Measurements from ENCODE around the gene CAPN5. TPM values are rescaled to one million over a fixed set of nuclear protein-coding genes. Genes with fewer than 3 reads are reported as not detected.

The CAPN5 gene
- polyA plus RNA-seq, 2 donors, result 26.6 to 27.8 TPM

- no peak overlapping the region for H3K27ac ChIP-seq (ENCODE audit: low read depth in 2 of 2, low read length in 1 of 2)
- H3K36me3 ChIP-seq (ENCODE audit: control insufficient read depth in 2 of 2, insufficient read depth in 2 of 2, low read length in 1 of 2), result no peaks in the 10 kb centered on the region
- H3K4me1 ChIP-seq (ENCODE audit: control insufficient read depth in 2 of 2, insufficient read depth in 2 of 2, low read length in 1 of 2), result no peaks in the 10 kb centered on the region
- H3K4me3 ChIP-seq (ENCODE audit: low read depth in 1 of 2, low read length in 2 of 2), result no peak overlapping the region
- H3K9me3 ChIP-seq (ENCODE audit: control insufficient read depth in 2 of 2, insufficient read depth in 1 of 2, low read depth in 1 of 2, low read length in 1 of 2), result peaks cover 5 to 7% of the 10 kb centered on the region in 2 donors
- WGBS, 2 donors, result 88 to 89% methylated on average over 3 of the region's 3 CpGs
- no peaks in the 10 kb centered on the region for H3K27me3 ChIP-seq (ENCODE audit: control insufficient read depth in 1 of 2, insufficient read depth in 2 of 2, low read length in 2 of 2)
These were observed 15.3 kb upstream of the CAPN5 start for GRCh38 chr11:77051511-77051910.

- H3K4me1 ChIP-seq (ENCODE audit: control insufficient read depth in 2 of 2, insufficient read depth in 2 of 2, low read length in 1 of 2), result no peaks in the 10 kb centered on the region
- H3K27ac ChIP-seq (ENCODE audit: low read depth in 2 of 2, low read length in 1 of 2), result no peak overlapping the region
- no peaks in the 10 kb centered on the region for H3K27me3 ChIP-seq (ENCODE audit: control insufficient read depth in 1 of 2, insufficient read depth in 2 of 2, low read length in 2 of 2)
- H3K9me3 ChIP-seq (ENCODE audit: control insufficient read depth in 2 of 2, insufficient read depth in 1 of 2, low read depth in 1 of 2, low read length in 1 of 2), result peaks cover 6 to 13% of the 10 kb centered on the region in 2 donors
- H3K36me3 ChIP-seq (ENCODE audit: control insufficient read depth in 2 of 2, insufficient read depth in 2 of 2, low read length in 1 of 2), result no peaks in the 10 kb centered on the region
- 79 to 86% methylated on average over 7 of the region's 7 CpGs for WGBS, 2 donors
- no peak overlapping the region for H3K4me3 ChIP-seq (ENCODE audit: low read depth in 1 of 2, low read length in 2 of 2)
These were observed 14.3 kb upstream of the CAPN5 start for GRCh38 chr11:77052518-77052917.

GRCh38 chr11:77053217-77054015 lies 13.4 kb upstream of the CAPN5 start:
- Histone ChIP-seq H3K4me1 (ENCODE audit: control insufficient read depth in 2 of 2, insufficient read depth in 2 of 2, low read length in 1 of 2) (no peaks in the 10 kb centered on the region), H3K27ac (ENCODE audit: low read depth in 2 of 2, low read length in 1 of 2) (no peak overlapping the region), H3K9me3 (ENCODE audit: control insufficient read depth in 2 of 2, insufficient read depth in 1 of 2, low read depth in 1 of 2, low read length in 1 of 2) (peaks cover 6 to 13% of the 10 kb centered on the region in 2 donors), H3K4me3 (ENCODE audit: low read depth in 1 of 2, low read length in 2 of 2) (no peak overlapping the region), H3K36me3 (ENCODE audit: control insufficient read depth in 2 of 2, insufficient read depth in 2 of 2, low read length in 1 of 2) (no peaks in the 10 kb centered on the region), H3K27me3 (ENCODE audit: control insufficient read depth in 1 of 2, insufficient read depth in 2 of 2, low read length in 2 of 2) (no peaks in the 10 kb centered on the region)
- 87 to 90% methylated on average over 14 of the region's 14 CpGs for WGBS, 2 donors

- Histone ChIP-seq H3K27ac (ENCODE audit: low read depth in 2 of 2, low read length in 1 of 2) (no peak overlapping the region), H3K9me3 (ENCODE audit: control insufficient read depth in 2 of 2, insufficient read depth in 1 of 2, low read depth in 1 of 2, low read length in 1 of 2) (peaks cover 6 to 13% of the 10 kb centered on the region in 2 donors), H3K27me3 (ENCODE audit: control insufficient read depth in 1 of 2, insufficient read depth in 2 of 2, low read length in 2 of 2) (no peaks in the 10 kb centered on the region), H3K4me1 (ENCODE audit: control insufficient read depth in 2 of 2, insufficient read depth in 2 of 2, low read length in 1 of 2) (no peaks in the 10 kb centered on the region), H3K36me3 (ENCODE audit: control insufficient read depth in 2 of 2, insufficient read depth in 2 of 2, low read length in 1 of 2) (no peaks in the 10 kb centered on the region), H3K4me3 (ENCODE audit: low read depth in 1 of 2, low read length in 2 of 2) (no peak overlapping the region)
- 60 to 62% methylated on average over 1 of the region's 1 CpG for WGBS, 2 donors
These were observed 12.7 kb upstream of the CAPN5 start for GRCh38 chr11:77054084-77054483.

- Histone ChIP-seq H3K36me3 (ENCODE audit: control insufficient read depth in 2 of 2, insufficient read depth in 2 of 2, low read length in 1 of 2) (no peaks in the 10 kb centered on the region), H3K9me3 (ENCODE audit: control insufficient read depth in 2 of 2, insufficient read depth in 1 of 2, low read depth in 1 of 2, low read length in 1 of 2) (peaks cover 6 to 13% of the 10 kb centered on the region in 2 donors), H3K27ac (ENCODE audit: low read depth in 2 of 2, low read length in 1 of 2) (no peak overlapping the region), H3K27me3 (ENCODE audit: control insufficient read depth in 1 of 2, insufficient read depth in 2 of 2, low read length in 2 of 2) (no peaks in the 10 kb centered on the region), H3K4me3 (ENCODE audit: low read depth in 1 of 2, low read length in 2 of 2) (no peak overlapping the region), H3K4me1 (ENCODE audit: control insufficient read depth in 2 of 2, insufficient read depth in 2 of 2, low read length in 1 of 2) (no peaks in the 10 kb centered on the region)
- 56 to 58% methylated on average over 2 of the region's 2 CpGs for WGBS, 2 donors
These were observed 11.6 kb upstream of the CAPN5 start for GRCh38 chr11:77055101-77055561.

GRCh38 chr11:77055913-77056312 lies 10.9 kb upstream of the CAPN5 start:
- Histone ChIP-seq H3K27me3 (ENCODE audit: control insufficient read depth in 1 of 2, insufficient read depth in 2 of 2, low read length in 2 of 2) (no peaks in the 10 kb centered on the region), H3K36me3 (ENCODE audit: control insufficient read depth in 2 of 2, insufficient read depth in 2 of 2, low read length in 1 of 2) (no peaks in the 10 kb centered on the region), H3K27ac (ENCODE audit: low read depth in 2 of 2, low read length in 1 of 2) (no peak overlapping the region), H3K4me3 (ENCODE audit: low read depth in 1 of 2, low read length in 2 of 2) (no peak overlapping the region), H3K4me1 (ENCODE audit: control insufficient read depth in 2 of 2, insufficient read depth in 2 of 2, low read length in 1 of 2) (no peaks in the 10 kb centered on the region), H3K9me3 (ENCODE audit: control insufficient read depth in 2 of 2, insufficient read depth in 1 of 2, low read depth in 1 of 2, low read length in 1 of 2) (peaks cover 6 to 13% of the 10 kb centered on the region in 2 donors)
- WGBS, 2 donors, result 93% methylated on average over 5 of the region's 5 CpGs

GRCh38 chr11:77056814-77057402 lies 9.9 kb upstream of the CAPN5 start:
- H3K9me3 ChIP-seq (ENCODE audit: control insufficient read depth in 2 of 2, insufficient read depth in 1 of 2, low read depth in 1 of 2, low read length in 1 of 2), result peaks cover 6 to 13% of the 10 kb centered on the region in 2 donors
- H3K27ac ChIP-seq (ENCODE audit: low read depth in 2 of 2, low read length in 1 of 2), result no peak overlapping the region
- H3K27me3 ChIP-seq (ENCODE audit: control insufficient read depth in 1 of 2, insufficient read depth in 2 of 2, low read length in 2 of 2), result no peaks in the 10 kb centered on the region
- 80 to 89% methylated on average over 3 of the region's 3 CpGs for WGBS, 2 donors
- no peak overlapping the region for H3K4me3 ChIP-seq (ENCODE audit: low read depth in 1 of 2, low read length in 2 of 2)
- H3K4me1 ChIP-seq (ENCODE audit: control insufficient read depth in 2 of 2, insufficient read depth in 2 of 2, low read length in 1 of 2), result no peaks in the 10 kb centered on the region
- no peaks in the 10 kb centered on the region for H3K36me3 ChIP-seq (ENCODE audit: control insufficient read depth in 2 of 2, insufficient read depth in 2 of 2, low read length in 1 of 2)

GRCh38 chr11:77057938-77058474 lies 8.8 kb upstream of the CAPN5 start:
- no peak overlapping the region for H3K4me3 ChIP-seq (ENCODE audit: low read depth in 1 of 2, low read length in 2 of 2)
- no peaks in the 10 kb centered on the region for H3K36me3 ChIP-seq (ENCODE audit: control insufficient read depth in 2 of 2, insufficient read depth in 2 of 2, low read length in 1 of 2)
- H3K27ac ChIP-seq (ENCODE audit: low read depth in 2 of 2, low read length in 1 of 2), result no peak overlapping the region
- 69 to 77% methylated on average over 9 of the region's 9 CpGs for WGBS, 2 donors
- H3K4me1 ChIP-seq (ENCODE audit: control insufficient read depth in 2 of 2, insufficient read depth in 2 of 2, low read length in 1 of 2), result no peaks in the 10 kb centered on the region
- no peaks in the 10 kb centered on the region for H3K27me3 ChIP-seq (ENCODE audit: control insufficient read depth in 1 of 2, insufficient read depth in 2 of 2, low read length in 2 of 2)
- H3K9me3 ChIP-seq (ENCODE audit: control insufficient read depth in 2 of 2, insufficient read depth in 1 of 2, low read depth in 1 of 2, low read length in 1 of 2), result peaks cover 6 to 13% of the 10 kb centered on the region in 2 donors

- Histone ChIP-seq H3K27ac (ENCODE audit: low read depth in 2 of 2, low read length in 1 of 2) (no peak overlapping the region), H3K9me3 (ENCODE audit: control insufficient read depth in 2 of 2, insufficient read depth in 1 of 2, low read depth in 1 of 2, low read length in 1 of 2) (peaks cover 3 to 13% of the 10 kb centered on the region in 2 donors), H3K4me3 (ENCODE audit: low read depth in 1 of 2, low read length in 2 of 2) (no peak overlapping the region), H3K27me3 (ENCODE audit: control insufficient read depth in 1 of 2, insufficient read depth in 2 of 2, low read length in 2 of 2) (no peaks in the 10 kb centered on the region), H3K4me1 (ENCODE audit: control insufficient read depth in 2 of 2, insufficient read depth in 2 of 2, low read length in 1 of 2) (no peaks in the 10 kb centered on the region), H3K36me3 (ENCODE audit: control insufficient read depth in 2 of 2, insufficient read depth in 2 of 2, low read length in 1 of 2) (no peaks in the 10 kb centered on the region)
- whole genome bisulfite sequencing, 2 donors, result 87 to 94% methylated on average over 2 of the region's 2 CpGs
These were observed 7.9 kb upstream of the CAPN5 start for GRCh38 chr11:77058900-77059299.
